Upper lobe of left lung (tissue), 4 donors: Measurements from ENCODE around the gene SYF2.

Source experiments
- POLR2A ChIP-seq, 4 donors: fragments of 450-650 bp; IDR thresholded peaks; one replicate each; pipeline ENCODE4 v1.5.1; 2016 to 2017; ENCODE audit warnings: antibody characterized with exemption in 4 of 4, mild to moderate bottlenecking in 2 of 4
- POLR2AphosphoS5 ChIP-seq, 2 donors: sonication (generic); formaldehyde crosslinking; IDR thresholded peaks; one replicate each; pipeline ENCODE4 v1.5.1; 2017; ENCODE audit warnings: antibody characterized with exemption in 2 of 2
- TF ChIP-seq, protein P1 (sequence below), 6 experiments: fragments of 450-650 bp in 4 of 6; fragments of 200-600 bp in 2 of 6; sonication (generic) in 2 of 6; IDR thresholded peaks; one replicate each; pipeline ENCODE4 v1.5.1; 2016 to 2019; ENCODE audit warnings: antibody characterized with exemption in 6 of 6

GRCh38 chr1:25187077-25187476, 45.2 kb downstream of the SYF2 start:
- TF ChIP-seq, protein P1, sequence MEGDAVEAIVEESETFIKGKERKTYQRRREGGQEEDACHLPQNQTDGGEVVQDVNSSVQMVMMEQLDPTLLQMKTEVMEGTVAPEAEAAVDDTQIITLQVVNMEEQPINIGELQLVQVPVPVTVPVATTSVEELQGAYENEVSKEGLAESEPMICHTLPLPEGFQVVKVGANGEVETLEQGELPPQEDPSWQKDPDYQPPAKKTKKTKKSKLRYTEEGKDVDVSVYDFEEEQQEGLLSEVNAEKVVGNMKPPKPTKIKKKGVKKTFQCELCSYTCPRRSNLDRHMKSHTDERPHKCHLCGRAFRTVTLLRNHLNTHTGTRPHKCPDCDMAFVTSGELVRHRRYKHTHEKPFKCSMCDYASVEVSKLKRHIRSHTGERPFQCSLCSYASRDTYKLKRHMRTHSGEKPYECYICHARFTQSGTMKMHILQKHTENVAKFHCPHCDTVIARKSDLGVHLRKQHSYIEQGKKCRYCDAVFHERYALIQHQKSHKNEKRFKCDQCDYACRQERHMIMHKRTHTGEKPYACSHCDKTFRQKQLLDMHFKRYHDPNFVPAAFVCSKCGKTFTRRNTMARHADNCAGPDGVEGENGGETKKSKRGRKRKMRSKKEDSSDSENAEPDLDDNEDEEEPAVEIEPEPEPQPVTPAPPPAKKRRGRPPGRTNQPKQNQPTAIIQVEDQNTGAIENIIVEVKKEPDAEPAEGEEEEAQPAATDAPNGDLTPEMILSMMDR (IDR thresholded peaks at IDR 0.05) = no peak
- TF ChIP-seq POLR2AphosphoS5 (IDR thresholded peaks at IDR 0.05) = no peak
- no peak for TF ChIP-seq POLR2A (IDR thresholded peaks at IDR 0.05)
